HG03097 (cell line): ENCODE measurements around the gene NEU4.

ENCODE experiments used
- ATAC-seq: cut with Tn5 transposase; IDR thresholded peaks from one replicate; pipeline ENCODE4 v1.9.1; 2021; ENCODE audit not compliant: unreplicated experiment, low FRiP score

Gene NEU4

GRCh38 chr2:241860184-241861078, 51.4 kb downstream of the NEU4 start:
- ATAC-seq: no peak

GRCh38 chr2:241861264-241861663, 52.3 kb downstream of the NEU4 start:
- ATAC-seq: no peak

- no peak for ATAC-seq
Observed at GRCh38 chr2:241862093-241862492, 53.1 kb downstream of the NEU4 start.

GRCh38 chr2:241862775-241863535, 54.0 kb downstream of the NEU4 start:
- ATAC-seq: no peak

GRCh38 chr2:241863536-241863954, 54.6 kb downstream of the NEU4 start:
- ATAC-seq: no peak

- no peak for ATAC-seq
Observed at GRCh38 chr2:241864168-241864849, 55.3 kb downstream of the NEU4 start.

- no peak for ATAC-seq
Observed at GRCh38 chr2:241864850-241865213, 55.8 kb downstream of the NEU4 start.

- no peak for ATAC-seq
Observed at GRCh38 chr2:241865416-241865956, 56.5 kb downstream of the NEU4 start.

GRCh38 chr2:241865957-241866789, 57.2 kb downstream of the NEU4 start:
- no peak for ATAC-seq
